Measurements from ENCODE around the gene POLG. TPM values are rescaled to one million over a fixed set of nuclear protein-coding genes. Genes with fewer than 3 reads are reported as not detected.
A peak's percentile ranks its signal among the peaks of the same experiment; 100 is the strongest.

The POLG gene
- total RNA-seq, 4 donors from 2014 or later: 61.1 to 110 (median 82.6) TPM

GRCh38 chr15:89359471-89360293, 25.1 kb upstream of the POLG start:
- WGBS, 2 donors: 7 to 9% methylated on average over 18 to 24 of the region's 32 CpGs
- no peak overlapping the region for H3K4me3 ChIP-seq (ENCODE audit: low read depth, poor library complexity, severe bottlenecking)
- no peak for TF ChIP-seq POLR2A (IDR thresholded peaks at IDR 0.05)
- no peak for DNase-seq (ENCODE audit: low spot score in 2 of 2)
- intact Hi-C loops (cut with DNase I; ENCODE audit: low total_unique reads): loop anchor here (5.0 kb wide), 1 partner anchor 68 kb away; no protein-coding TSS in a partner anchor

DNA sequence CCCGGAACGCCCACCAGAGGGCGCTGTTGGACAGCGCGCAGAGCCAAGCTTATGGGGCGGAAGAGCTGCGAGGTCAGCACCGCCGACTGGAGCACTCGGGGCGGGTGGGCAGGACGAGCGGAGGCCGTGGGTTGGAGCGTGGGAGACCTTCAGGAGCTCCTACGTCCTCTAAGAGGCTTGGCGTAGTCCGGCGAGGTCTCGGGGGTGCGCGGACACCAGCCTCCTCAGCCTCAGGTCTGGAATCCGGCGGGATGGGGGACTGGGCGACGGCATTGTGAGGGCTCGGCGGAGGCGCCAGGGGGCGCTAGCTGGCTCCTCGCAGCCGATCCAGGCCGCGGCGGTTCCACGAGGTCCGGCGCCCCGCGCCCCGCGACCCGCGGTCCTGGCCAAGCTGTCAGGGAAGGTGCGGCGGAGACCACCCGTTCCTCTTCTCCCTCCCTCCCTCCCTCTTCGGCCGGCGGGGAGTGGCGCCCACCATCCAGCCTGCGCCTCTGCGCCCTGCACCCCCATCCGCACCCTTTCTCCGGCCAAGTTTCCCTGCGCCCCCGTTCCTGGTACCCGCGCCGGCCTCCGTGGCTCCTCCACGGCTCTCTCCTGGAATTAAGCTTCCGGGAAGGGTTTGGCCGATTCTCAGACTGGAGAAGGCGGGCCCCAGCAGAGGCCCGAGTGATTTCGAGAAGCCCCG, 24.3 kb upstream of the POLG start:
- WGBS, 2 donors: 3 to 4% methylated on average over 31 to 59 of the region's 68 CpGs
- TF ChIP-seq POLR2A (IDR thresholded peaks at IDR 0.05): no peak
- TF ChIP-seq, protein P1, sequence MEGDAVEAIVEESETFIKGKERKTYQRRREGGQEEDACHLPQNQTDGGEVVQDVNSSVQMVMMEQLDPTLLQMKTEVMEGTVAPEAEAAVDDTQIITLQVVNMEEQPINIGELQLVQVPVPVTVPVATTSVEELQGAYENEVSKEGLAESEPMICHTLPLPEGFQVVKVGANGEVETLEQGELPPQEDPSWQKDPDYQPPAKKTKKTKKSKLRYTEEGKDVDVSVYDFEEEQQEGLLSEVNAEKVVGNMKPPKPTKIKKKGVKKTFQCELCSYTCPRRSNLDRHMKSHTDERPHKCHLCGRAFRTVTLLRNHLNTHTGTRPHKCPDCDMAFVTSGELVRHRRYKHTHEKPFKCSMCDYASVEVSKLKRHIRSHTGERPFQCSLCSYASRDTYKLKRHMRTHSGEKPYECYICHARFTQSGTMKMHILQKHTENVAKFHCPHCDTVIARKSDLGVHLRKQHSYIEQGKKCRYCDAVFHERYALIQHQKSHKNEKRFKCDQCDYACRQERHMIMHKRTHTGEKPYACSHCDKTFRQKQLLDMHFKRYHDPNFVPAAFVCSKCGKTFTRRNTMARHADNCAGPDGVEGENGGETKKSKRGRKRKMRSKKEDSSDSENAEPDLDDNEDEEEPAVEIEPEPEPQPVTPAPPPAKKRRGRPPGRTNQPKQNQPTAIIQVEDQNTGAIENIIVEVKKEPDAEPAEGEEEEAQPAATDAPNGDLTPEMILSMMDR (IDR thresholded peaks at IDR 0.05): peak in 1 of 3 donors; percentile 72
- intact Hi-C loops (cut with DNase I; ENCODE audit: low total_unique reads): loop anchor here (5.0 kb wide), 1 partner anchor 68 kb away; no protein-coding TSS in a partner anchor
- no peak overlapping the region for H3K4me3 ChIP-seq (ENCODE audit: low read depth, poor library complexity, severe bottlenecking)
- peak; percentile 58 to 95 for DNase-seq (ENCODE audit: low spot score in 2 of 2)

GRCh38 chr15:89358435-89358754, 23.8 kb upstream of the POLG start:
- DNase-seq (ENCODE audit: low spot score in 2 of 2): no peak
- TF ChIP-seq, protein P1 (IDR thresholded peaks at IDR 0.05): no peak
- no peak for TF ChIP-seq POLR2A (IDR thresholded peaks at IDR 0.05)
- 7% methylated on average over 16 of the region's 16 CpGs for WGBS, 2 donors
- intact Hi-C loops (cut with DNase I; ENCODE audit: low total_unique reads): loop anchor here (5.0 kb wide), 1 partner anchor 69 kb away; no protein-coding TSS in a partner anchor
- no peak overlapping the region for H3K4me3 ChIP-seq (ENCODE audit: low read depth, poor library complexity, severe bottlenecking)

- no peak for TF ChIP-seq POLR2A (IDR thresholded peaks at IDR 0.05)
- TF ChIP-seq, protein P1 (IDR thresholded peaks at IDR 0.05): no peak
- H3K4me3 ChIP-seq (ENCODE audit: low read depth, poor library complexity, severe bottlenecking): no peak overlapping the region
- WGBS, 2 donors: 30 to 36% methylated on average over 13 of the region's 13 CpGs
- intact Hi-C loops (cut with DNase I; ENCODE audit: low total_unique reads): loop anchor here (5.0 kb wide), 1 partner anchor 71 kb away; no protein-coding TSS in a partner anchor
- no peak for DNase-seq (ENCODE audit: low spot score in 2 of 2)
Measured at GRCh38 chr15:89356634-89357298, 22.1 kb upstream of the POLG start.

DNA sequence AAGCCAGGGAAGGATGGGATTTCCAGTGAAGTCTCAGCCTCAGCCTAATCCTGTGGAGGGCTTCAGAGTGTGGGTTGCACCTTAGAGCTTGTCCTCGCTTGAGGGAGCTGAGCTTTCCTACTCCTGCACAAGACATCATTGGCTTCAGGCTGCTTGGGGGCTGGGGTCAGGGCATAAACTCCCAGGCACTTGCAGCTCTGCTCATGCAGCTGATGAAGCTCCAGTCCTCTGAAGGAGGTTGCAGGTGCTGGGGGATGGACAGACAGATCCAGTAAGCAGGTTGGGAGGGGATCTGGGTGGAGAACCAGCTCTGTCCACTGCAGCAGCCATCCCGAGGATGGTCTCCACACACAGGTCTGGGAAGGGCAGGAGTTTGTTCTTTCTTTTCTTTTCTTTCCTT, 19.4 kb upstream of the POLG start:
- no peak for DNase-seq (ENCODE audit: low spot score in 2 of 2)
- intact Hi-C loops (cut with DNase I; ENCODE audit: low total_unique reads): no loop called here
- WGBS, 2 donors: 52 to 73% methylated on average over 2 of the region's 2 CpGs

More for the DNA sequence above, 19.4 kb upstream of the POLG start:
- H3K4me3 ChIP-seq (ENCODE audit: low read depth, poor library complexity, severe bottlenecking): no peak overlapping the region
- TF ChIP-seq POLR2A (IDR thresholded peaks at IDR 0.05): no peak
- TF ChIP-seq, protein P1 (IDR thresholded peaks at IDR 0.05): no peak

Measured in lower leg skin (tissue), 4 donors.